Ecto neural progenitor cell (in vitro differentiated cells): Measurements from ENCODE around the gene ZNF486.
"Not testable (repeated sequence)": the region's sequence is repeated elsewhere in the genome, so short reads cannot be mapped to it uniquely, and the experiment has no call there.

Experiments
- DNase-seq: peaks from one replicate; pipeline ENCODE4 v3.0.0-alpha.2; 2018; ENCODE audit warnings: low spot score

ZNF486 gene

GRCh38 chr19:20235156-20235555, 68.1 kb downstream of the ZNF486 start:
- no peak for DNase-seq

GRCh38 chr19:20237773-20238623, 71.0 kb downstream of the ZNF486 start:
- peak; percentile 95 for DNase-seq

DNA sequence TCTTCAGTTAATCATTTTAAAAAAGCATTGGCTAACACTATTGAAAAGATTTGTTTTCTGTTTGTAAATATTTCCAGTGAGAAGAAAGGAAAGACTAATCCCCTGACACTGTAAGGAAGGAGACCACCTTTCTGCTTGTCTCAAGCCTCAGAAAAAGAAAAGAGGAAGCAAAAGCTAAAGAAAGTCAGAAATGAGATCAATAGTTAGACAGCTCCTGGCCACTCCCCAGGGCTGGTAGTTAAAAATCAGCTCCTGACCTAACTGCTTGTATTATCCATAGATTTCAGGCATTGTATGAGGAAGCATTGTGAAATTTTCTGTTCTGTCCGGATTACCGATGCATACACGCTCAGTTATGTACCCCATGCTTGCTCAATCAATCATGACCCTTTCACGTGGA, 76.6 kb downstream of the ZNF486 start:
- DNase-seq = no peak

GRCh38 chr19:20244356-20244755, 77.3 kb downstream of the ZNF486 start:
- DNase-seq = no peak

DNA sequence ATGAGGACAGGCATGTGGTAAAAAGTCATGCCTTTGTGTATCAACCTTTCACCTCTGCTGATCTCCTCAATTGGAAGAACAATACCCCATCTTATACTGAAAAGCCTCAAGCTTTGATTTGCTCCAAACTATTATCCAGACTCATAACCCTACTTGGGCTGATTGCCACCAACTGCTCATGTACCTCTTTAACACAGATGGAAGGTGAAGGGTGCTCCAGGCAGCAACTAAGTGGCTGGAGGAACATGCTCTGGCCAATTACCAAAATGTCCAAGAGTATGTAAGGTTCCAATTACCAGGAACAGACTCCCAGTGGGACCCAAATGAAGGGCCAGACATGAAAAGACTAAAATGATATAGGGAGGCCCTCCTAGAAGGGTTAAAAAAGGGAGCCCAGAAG, 78.3 kb downstream of the ZNF486 start:
- DNase-seq = no peak

- peak; percentile 56 for DNase-seq
These were observed 80.1 kb downstream of the ZNF486 start for GRCh38 chr19:20247016-20247683.

- DNase-seq = not testable (repeated sequence)
These were observed 81.2 kb downstream of the ZNF486 start for GRCh38 chr19:20248258-20248657.
